ENCODE results near the gene PDZD2.
"Not testable (repeated sequence)": the region's sequence is repeated elsewhere in the genome, so short reads cannot be mapped to it uniquely, and the experiment has no call there.

PDZD2 gene

DNA sequence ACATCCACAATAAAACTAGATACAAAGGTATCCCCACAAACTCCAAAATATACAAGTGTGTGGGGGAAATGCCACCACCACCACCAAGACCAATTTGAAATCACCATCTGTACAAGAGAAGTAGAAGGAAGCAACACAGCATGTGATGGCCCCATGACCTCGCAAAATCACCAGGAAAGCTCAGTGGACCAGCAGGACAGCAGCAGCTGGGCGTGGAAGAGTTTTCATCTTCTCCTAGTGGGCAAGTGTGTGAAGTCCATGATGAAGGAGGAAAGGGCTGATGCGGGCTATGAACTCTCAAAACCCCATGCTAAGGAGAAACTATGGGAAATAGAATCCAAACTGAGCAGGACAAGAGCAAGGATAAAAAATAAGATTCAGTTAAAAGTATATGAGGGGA lies 477.1 kb downstream of the PDZD2 start:
- Histone ChIP-seq H3K27ac (replicated peaks) (no peak overlapping the region), H3K27me3 (ENCODE audit: insufficient read depth, poor library complexity, severe bottlenecking) (no peaks in the 10 kb centered on the region), H3K4me3 (replicated peaks; ENCODE audit: insufficient read depth, low read length) (no peak overlapping the region)
- DNase-seq (ENCODE audit: low read depth in 1 of 2, low spot score in 1 of 2): no peak
- TF ChIP-seq, protein P1, sequence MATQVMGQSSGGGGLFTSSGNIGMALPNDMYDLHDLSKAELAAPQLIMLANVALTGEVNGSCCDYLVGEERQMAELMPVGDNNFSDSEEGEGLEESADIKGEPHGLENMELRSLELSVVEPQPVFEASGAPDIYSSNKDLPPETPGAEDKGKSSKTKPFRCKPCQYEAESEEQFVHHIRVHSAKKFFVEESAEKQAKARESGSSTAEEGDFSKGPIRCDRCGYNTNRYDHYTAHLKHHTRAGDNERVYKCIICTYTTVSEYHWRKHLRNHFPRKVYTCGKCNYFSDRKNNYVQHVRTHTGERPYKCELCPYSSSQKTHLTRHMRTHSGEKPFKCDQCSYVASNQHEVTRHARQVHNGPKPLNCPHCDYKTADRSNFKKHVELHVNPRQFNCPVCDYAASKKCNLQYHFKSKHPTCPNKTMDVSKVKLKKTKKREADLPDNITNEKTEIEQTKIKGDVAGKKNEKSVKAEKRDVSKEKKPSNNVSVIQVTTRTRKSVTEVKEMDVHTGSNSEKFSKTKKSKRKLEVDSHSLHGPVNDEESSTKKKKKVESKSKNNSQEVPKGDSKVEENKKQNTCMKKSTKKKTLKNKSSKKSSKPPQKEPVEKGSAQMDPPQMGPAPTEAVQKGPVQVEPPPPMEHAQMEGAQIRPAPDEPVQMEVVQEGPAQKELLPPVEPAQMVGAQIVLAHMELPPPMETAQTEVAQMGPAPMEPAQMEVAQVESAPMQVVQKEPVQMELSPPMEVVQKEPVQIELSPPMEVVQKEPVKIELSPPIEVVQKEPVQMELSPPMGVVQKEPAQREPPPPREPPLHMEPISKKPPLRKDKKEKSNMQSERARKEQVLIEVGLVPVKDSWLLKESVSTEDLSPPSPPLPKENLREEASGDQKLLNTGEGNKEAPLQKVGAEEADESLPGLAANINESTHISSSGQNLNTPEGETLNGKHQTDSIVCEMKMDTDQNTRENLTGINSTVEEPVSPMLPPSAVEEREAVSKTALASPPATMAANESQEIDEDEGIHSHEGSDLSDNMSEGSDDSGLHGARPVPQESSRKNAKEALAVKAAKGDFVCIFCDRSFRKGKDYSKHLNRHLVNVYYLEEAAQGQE (IDR thresholded peaks at IDR 0.05; ENCODE audit: insufficient replicate concordance, low read depth): no peak
- TF ChIP-seq POLR2AphosphoS5 (IDR thresholded peaks at IDR 0.05; ENCODE audit: low read depth): no peak
- TF ChIP-seq GABPA (IDR thresholded peaks at IDR 0.05; ENCODE audit: low read depth): no peak
- TF ChIP-seq, protein P2, sequence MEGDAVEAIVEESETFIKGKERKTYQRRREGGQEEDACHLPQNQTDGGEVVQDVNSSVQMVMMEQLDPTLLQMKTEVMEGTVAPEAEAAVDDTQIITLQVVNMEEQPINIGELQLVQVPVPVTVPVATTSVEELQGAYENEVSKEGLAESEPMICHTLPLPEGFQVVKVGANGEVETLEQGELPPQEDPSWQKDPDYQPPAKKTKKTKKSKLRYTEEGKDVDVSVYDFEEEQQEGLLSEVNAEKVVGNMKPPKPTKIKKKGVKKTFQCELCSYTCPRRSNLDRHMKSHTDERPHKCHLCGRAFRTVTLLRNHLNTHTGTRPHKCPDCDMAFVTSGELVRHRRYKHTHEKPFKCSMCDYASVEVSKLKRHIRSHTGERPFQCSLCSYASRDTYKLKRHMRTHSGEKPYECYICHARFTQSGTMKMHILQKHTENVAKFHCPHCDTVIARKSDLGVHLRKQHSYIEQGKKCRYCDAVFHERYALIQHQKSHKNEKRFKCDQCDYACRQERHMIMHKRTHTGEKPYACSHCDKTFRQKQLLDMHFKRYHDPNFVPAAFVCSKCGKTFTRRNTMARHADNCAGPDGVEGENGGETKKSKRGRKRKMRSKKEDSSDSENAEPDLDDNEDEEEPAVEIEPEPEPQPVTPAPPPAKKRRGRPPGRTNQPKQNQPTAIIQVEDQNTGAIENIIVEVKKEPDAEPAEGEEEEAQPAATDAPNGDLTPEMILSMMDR (IDR thresholded peaks at IDR 0.05; ENCODE audit: insufficient read depth, low read length): no peak
- TF ChIP-seq SPI1 (IDR thresholded peaks at IDR 0.05; ENCODE audit: borderline replicate concordance, low read depth): no peak

DNA sequence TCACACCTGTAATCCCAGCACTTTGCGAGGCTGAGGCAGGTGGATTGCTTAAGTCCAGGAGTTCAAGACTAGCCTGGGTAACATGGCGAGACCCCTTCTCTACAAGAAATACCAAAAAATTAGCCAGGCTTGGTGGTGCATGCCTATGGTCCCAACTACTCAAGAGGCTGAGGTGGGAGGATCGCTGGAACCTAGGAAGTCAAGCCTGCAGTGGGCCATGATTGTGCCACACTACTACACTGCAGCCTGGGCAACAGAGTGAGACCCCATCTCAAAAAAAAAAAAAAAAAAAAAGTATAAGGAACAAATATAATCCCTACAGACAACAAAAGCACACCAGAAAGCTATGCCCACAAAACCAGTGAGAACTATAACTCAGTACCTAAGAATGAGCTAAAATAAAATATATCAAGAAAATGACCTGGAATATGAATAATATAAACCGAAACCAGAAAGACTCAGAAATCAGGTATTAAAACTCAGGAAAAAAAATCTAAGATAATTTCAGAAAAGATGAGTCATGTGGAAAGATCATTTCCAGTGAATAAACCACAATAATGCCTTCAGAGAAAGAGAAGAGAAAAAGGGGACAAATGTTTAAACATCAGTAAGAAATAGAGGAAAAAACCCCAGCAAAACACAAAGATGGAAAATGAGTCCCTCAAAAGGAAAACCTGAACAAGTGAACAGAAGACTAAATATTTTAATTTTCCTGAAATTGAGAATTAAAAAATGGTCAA lies 477.8 kb downstream of the PDZD2 start:
- Histone ChIP-seq H3K27ac (replicated peaks) (no peak overlapping the region), H3K27me3 (ENCODE audit: insufficient read depth, poor library complexity, severe bottlenecking) (no peaks in the 10 kb centered on the region), H3K4me3 (replicated peaks; ENCODE audit: insufficient read depth, low read length) (no peak overlapping the region)
- no peak for DNase-seq (ENCODE audit: low read depth in 1 of 2, low spot score in 1 of 2)
- TF ChIP-seq SPI1 (IDR thresholded peaks at IDR 0.05; ENCODE audit: borderline replicate concordance, low read depth) (no peak), POLR2AphosphoS5 (IDR thresholded peaks at IDR 0.05; ENCODE audit: low read depth) (no peak)

DNA sequence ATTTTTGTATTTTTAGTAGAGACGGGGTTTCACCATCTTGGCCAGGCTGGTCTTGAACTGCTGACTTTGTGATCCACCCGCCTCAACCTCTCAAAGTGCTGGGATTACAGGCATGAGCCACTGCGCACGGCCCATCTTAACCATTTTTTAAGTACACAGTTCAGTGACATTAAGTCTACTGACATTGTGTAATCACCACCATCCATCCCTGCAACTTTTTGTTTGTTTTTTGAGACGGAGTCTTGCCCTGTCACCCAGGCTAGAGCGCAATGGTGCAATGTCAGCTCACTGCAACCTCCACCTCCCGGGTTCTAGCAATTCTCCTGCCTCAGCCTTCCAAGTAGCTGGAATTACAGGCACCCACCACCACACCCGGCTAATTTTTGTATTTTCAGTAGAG lies 480.0 kb downstream of the PDZD2 start:
- H3K4me3 ChIP-seq (replicated peaks; ENCODE audit: insufficient read depth, low read length); DNase-seq (ENCODE audit: low read depth in 1 of 2, low spot score in 1 of 2); H3K27me3 ChIP-seq (ENCODE audit: insufficient read depth, poor library complexity, severe bottlenecking); H3K27ac ChIP-seq (replicated peaks): not testable (repeated sequence)

DNA sequence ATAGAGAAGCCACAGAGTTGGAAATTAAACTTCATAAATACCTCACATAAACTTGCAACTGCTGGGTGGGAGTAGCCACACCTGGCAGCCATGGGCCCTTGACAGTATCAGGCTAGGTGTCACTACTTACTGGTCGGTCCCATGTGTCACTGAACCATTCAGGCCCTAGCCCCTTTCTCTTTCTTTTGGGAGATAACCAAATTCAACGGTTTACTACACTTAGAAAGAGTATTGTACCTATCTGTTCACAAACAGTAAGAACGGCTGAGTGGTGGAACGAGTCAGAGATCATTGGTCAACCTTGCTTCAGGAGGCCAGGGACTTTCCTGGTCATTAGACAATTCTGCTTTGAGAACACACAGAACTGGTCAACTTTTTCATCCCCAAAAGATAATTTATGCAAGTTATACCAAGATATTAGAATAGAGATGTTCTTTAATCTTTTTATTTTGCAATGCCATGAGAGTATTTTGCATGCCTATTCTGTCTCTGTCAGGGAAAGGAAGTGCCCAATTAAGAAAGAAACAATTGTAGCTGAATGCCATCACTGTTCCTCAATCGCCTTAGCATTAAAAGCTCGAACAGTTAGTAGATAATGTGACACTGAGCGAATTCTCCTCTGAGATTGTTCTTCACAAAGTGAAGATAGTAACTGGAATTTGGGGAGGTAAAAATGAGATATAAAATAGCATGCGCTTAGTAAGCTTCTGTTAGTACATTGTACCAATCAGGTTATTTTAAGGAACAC lies 484.3 kb downstream of the PDZD2 start:
- Histone ChIP-seq H3K27ac (replicated peaks) (no peak overlapping the region), H3K27me3 (ENCODE audit: insufficient read depth, poor library complexity, severe bottlenecking) (no peaks in the 10 kb centered on the region), H3K4me3 (replicated peaks; ENCODE audit: insufficient read depth, low read length) (no peak overlapping the region)
- DNase-seq (ENCODE audit: low read depth in 1 of 2, low spot score in 1 of 2): no peak
- no peak for TF ChIP-seq GABPA (IDR thresholded peaks at IDR 0.05; ENCODE audit: low read depth)
- TF ChIP-seq, protein P2 (IDR thresholded peaks at IDR 0.05; ENCODE audit: insufficient read depth, low read length): no peak
- TF ChIP-seq, protein P1 (IDR thresholded peaks at IDR 0.05; ENCODE audit: insufficient replicate concordance, low read depth): no peak

Measured in HL-60 (cell line).